GM12875 (cell line): ENCODE data around the gene HLF.

Experiments
- H3K4me3 ChIP-seq: one replicate; pipeline ENCODE4 v1.5.1; 2011; ENCODE audit warnings: low read depth, low read length, control low read depth
- CTCF ChIP-seq: IDR thresholded peaks from 2 replicates; pipeline ENCODE4 v1.5.1; 2011; ENCODE audit warnings: low read depth, mild to moderate bottlenecking, control low read depth, inconsistent platforms, low read length, moderate library complexity, borderline replicate concordance; ENCODE audit not compliant: insufficient read depth

The HLF gene

GRCh38 chr17:55342800-55343585, 78.2 kb downstream of the HLF start:
- no peak for TF ChIP-seq CTCF

GRCh38 chr17:55343900-55344513, 79.2 kb downstream of the HLF start:
- no peak for TF ChIP-seq CTCF
- H3K4me3 ChIP-seq, result no peak overlapping the region

More at GRCh38 chr17:55342800-55343585, 78.2 kb downstream of the HLF start:
- H3K4me3 ChIP-seq, result no peak overlapping the region

- H3K4me3 ChIP-seq, result no peak overlapping the region
- no peak for TF ChIP-seq CTCF
Observed at GRCh38 chr17:55344514-55344997, 79.8 kb downstream of the HLF start.

- H3K4me3 ChIP-seq, result no peak overlapping the region
- TF ChIP-seq CTCF, result no peak
Observed at GRCh38 chr17:55345132-55345531, 80.4 kb downstream of the HLF start.

GRCh38 chr17:55346658-55347057, 81.9 kb downstream of the HLF start:
- no peak for TF ChIP-seq CTCF
- H3K4me3 ChIP-seq, result no peak overlapping the region

GRCh38 chr17:55347341-55347740, 82.6 kb downstream of the HLF start:
- H3K4me3 ChIP-seq, result no peak overlapping the region
- no peak for TF ChIP-seq CTCF
